Gastrocnemius medialis (tissue), 4 donors: ENCODE measurements around the gene CD48. TPM values are rescaled to one million over a fixed set of nuclear protein-coding genes. Genes with fewer than 3 reads are reported as not detected.

Experiments used
- ATAC-seq, 2 donors: fragments of 150-250 bp; one replicate each; pipeline ENCODE4 v1.9.1; 2016
- DNase-seq, 2 donors: peaks; one replicate each; pipeline ENCODE4 v3.0.0-alpha.2; 2019
- H3K27ac ChIP-seq, 4 donors: fragments of 200-600 bp; sonication (generic); 1 replicate in 1 of 4; 2 replicates in 3 of 4; pipeline ENCODE4 v1.5.1; 2016 to 2018; ENCODE audit warnings: mild to moderate bottlenecking in 2 of 4, moderate library complexity in 1 of 4
- H3K27me3 ChIP-seq, 3 donors: fragments of 200-600 bp; sonication (generic) in 2 of 3; 1 replicate in 1 of 3; 2 replicates in 2 of 3; pipeline versions ENCODE4 v1.5.1 to v1.6.0; 2016 to 2019; ENCODE audit warnings: mild to moderate bottlenecking in 1 of 3, moderate library complexity in 1 of 3
- H3K36me3 ChIP-seq, 2 donors: fragments of 200-600 bp; sonication (generic) in 1 of 2; one replicate each; pipeline ENCODE4 v1.5.1; 2017 to 2018
- H3K4me1 ChIP-seq, 2 donors: fragments of 200-600 bp; sonication (generic) in 1 of 2; one replicate each; pipeline ENCODE4 v1.5.1; 2016 to 2017; ENCODE audit warnings: mild to moderate bottlenecking in 2 of 2
- H3K4me3 ChIP-seq, 4 donors: fragments of 200-600 bp; sonication (generic) in 3 of 4; 1 replicate in 1 of 4; 2 replicates in 3 of 4; pipeline ENCODE4 v1.5.1; 2016 to 2019; ENCODE audit warnings: mild to moderate bottlenecking in 2 of 4
- H3K9me3 ChIP-seq, 3 donors: fragments of 200-600 bp; sonication (generic) in 2 of 3; 1 replicate in 1 of 3; 2 replicates in 2 of 3; pipeline ENCODE4 v1.5.1; 2016 to 2019
- POLR2A ChIP-seq, 2 donors: fragments of 450-650 bp; IDR thresholded peaks; one replicate each; pipeline ENCODE4 v1.6.1; 2017; ENCODE audit warnings: antibody characterized with exemption in 2 of 2, mild to moderate bottlenecking in 2 of 2, moderate library complexity in 2 of 2
- in situ Hi-C, 4 donors: fragments of 200-750 bp; cut with MboI; loops; one replicate each; pipeline versions ENCODE4 v1.15.0 to v1.8.0; 2017; ENCODE audit warnings: low sequenced_read_pairs in 4 of 4
- intact Hi-C: fragments of 100-400 bp; cut with DNase I; formaldehyde crosslinking; loops from one replicate; pipeline ENCODE4 v1.15.1; 2023; ENCODE audit warnings: low total_unique reads
- total RNA-seq, 4 donors: library from RNA; depleted of rRNA; stranded (reverse); fragments of >200 nt; gene quantifications; one replicate each; pipeline versions ENCODE4 v1.1.0 to v1.2.3, GENCODE V29; 2016
- TF ChIP-seq, protein P1 (sequence below), 5 experiments: fragments of 450-650 bp in 3 of 5; fragments of 200-600 bp in 2 of 5; sonication (generic) in 2 of 5; IDR thresholded peaks in 4 of 5; conservative IDR thresholded peaks in 1 of 5; 1 replicate in 4 of 5; 2 replicates in 1 of 5; pipeline ENCODE4 v1.5.1; 2016 to 2019; ENCODE audit warnings: antibody characterized with exemption in 5 of 5, mild to moderate bottlenecking in 3 of 5, moderate library complexity in 3 of 5

The CD48 gene
- total RNA-seq, 4 donors from 2014 or later: 0.62 to 1.3 TPM; not detected in 2

GRCh38 chr1:160651433-160652064 is 60.1 kb downstream of the CD48 start:
- H3K27ac ChIP-seq: no peak overlapping the region
- no peaks in the 10 kb centered on the region for H3K27me3 ChIP-seq
- ATAC-seq (no peak), DNase-seq (no peak)
- no peak overlapping the region for H3K4me3 ChIP-seq
- no peaks in the 10 kb centered on the region for H3K4me1 ChIP-seq
- H3K36me3 ChIP-seq: no peaks in the 10 kb centered on the region
- in situ Hi-C loops (no loop called here), intact Hi-C loops (no loop called here)
- TF ChIP-seq, protein P1, sequence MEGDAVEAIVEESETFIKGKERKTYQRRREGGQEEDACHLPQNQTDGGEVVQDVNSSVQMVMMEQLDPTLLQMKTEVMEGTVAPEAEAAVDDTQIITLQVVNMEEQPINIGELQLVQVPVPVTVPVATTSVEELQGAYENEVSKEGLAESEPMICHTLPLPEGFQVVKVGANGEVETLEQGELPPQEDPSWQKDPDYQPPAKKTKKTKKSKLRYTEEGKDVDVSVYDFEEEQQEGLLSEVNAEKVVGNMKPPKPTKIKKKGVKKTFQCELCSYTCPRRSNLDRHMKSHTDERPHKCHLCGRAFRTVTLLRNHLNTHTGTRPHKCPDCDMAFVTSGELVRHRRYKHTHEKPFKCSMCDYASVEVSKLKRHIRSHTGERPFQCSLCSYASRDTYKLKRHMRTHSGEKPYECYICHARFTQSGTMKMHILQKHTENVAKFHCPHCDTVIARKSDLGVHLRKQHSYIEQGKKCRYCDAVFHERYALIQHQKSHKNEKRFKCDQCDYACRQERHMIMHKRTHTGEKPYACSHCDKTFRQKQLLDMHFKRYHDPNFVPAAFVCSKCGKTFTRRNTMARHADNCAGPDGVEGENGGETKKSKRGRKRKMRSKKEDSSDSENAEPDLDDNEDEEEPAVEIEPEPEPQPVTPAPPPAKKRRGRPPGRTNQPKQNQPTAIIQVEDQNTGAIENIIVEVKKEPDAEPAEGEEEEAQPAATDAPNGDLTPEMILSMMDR (IDR thresholded peaks at IDR 0.05 in 4 of 5, conservative IDR thresholded peaks at IDR 0.05 in 1 of 5): no peak
- no peak for TF ChIP-seq POLR2A (IDR thresholded peaks at IDR 0.05)
- H3K9me3 ChIP-seq: no peaks in the 10 kb centered on the region

GRCh38 chr1:160647329-160647720 is 64.3 kb downstream of the CD48 start:
- Histone ChIP-seq H3K27me3 (no peaks in the 10 kb centered on the region), H3K4me1 (no peaks in the 10 kb centered on the region), H3K9me3 (no peaks in the 10 kb centered on the region), H3K4me3 (no peak overlapping the region), H3K36me3 (no peaks in the 10 kb centered on the region), H3K27ac (no peak overlapping the region)
- TF ChIP-seq, protein P1 (IDR thresholded peaks at IDR 0.05 in 4 of 5, conservative IDR thresholded peaks at IDR 0.05 in 1 of 5): no peak
- TF ChIP-seq POLR2A (IDR thresholded peaks at IDR 0.05): no peak
- DNase-seq: no peak
- intact Hi-C loops (no loop called here), in situ Hi-C loops (no loop called here)
- ATAC-seq: no peak

GRCh38 chr1:160646711-160647328 is 64.8 kb downstream of the CD48 start, which contains the start of gene SLAMF1:
SLAMF1 (minus strand) TSS chr1:160647044; CDS start chr1:160646945, 99 bp downstream.
- DNase-seq (no peak), ATAC-seq (no peak)
- H3K4me3 ChIP-seq: no peak within 1 kb of the TSS
- H3K4me1 ChIP-seq: no peaks in the 10 kb centered on the region
- H3K27ac ChIP-seq: no peak within 1 kb of the TSS
- H3K9me3 ChIP-seq: no peaks in the 10 kb centered on the region
- TF ChIP-seq, protein P1 (IDR thresholded peaks at IDR 0.05 in 4 of 5, conservative IDR thresholded peaks at IDR 0.05 in 1 of 5): no peak
- no peak for TF ChIP-seq POLR2A (IDR thresholded peaks at IDR 0.05)
- no peaks in the 10 kb centered on the region for H3K27me3 ChIP-seq
- in situ Hi-C loops (no loop called here), intact Hi-C loops (no loop called here)
- no peaks in the 10 kb centered on the region for H3K36me3 ChIP-seq

DNA sequence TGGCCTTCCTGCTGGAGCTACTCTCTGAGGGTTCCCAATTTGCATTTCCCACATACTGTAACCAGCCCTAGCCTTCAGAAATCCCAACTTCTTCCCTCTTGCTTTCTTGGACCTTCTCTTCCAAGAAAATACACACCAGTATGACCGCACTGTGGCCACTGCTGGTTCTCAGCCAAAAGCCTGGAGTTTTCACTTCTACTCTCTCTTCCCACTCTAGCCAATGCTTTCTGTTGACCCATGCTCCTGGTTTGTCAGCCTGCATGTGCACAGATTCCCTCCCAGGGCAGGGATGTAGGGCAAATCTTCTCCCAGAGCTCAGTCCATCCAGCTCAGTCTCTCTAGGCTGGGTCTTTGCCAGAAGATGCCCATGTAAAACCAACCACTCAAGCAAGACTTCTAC is 65.4 kb downstream of the CD48 start:
- ATAC-seq (no peak), DNase-seq (no peak)
- Histone ChIP-seq H3K27ac (no peak overlapping the region), H3K4me1 (no peaks in the 10 kb centered on the region), H3K9me3 (no peaks in the 10 kb centered on the region), H3K4me3 (no peak overlapping the region), H3K36me3 (no peaks in the 10 kb centered on the region), H3K27me3 (no peaks in the 10 kb centered on the region)
- in situ Hi-C loops: no loop called here
- intact Hi-C loops: no loop called here
- TF ChIP-seq, protein P1 (IDR thresholded peaks at IDR 0.05 in 4 of 5, conservative IDR thresholded peaks at IDR 0.05 in 1 of 5): no peak
- no peak for TF ChIP-seq POLR2A (IDR thresholded peaks at IDR 0.05)
